GM18520 (cell line): Measurements from ENCODE around the gene MORN1.
"Not testable (repeated sequence)": the region's sequence is repeated elsewhere in the genome, so short reads cannot be mapped to it uniquely, and the experiment has no call there.

Experiments used
- ATAC-seq: cut with Tn5 transposase; IDR thresholded peaks from one replicate; pipeline ENCODE4 v1.9.1; 2021; ENCODE audit not compliant: unreplicated experiment

The MORN1 gene

GRCh38 chr1:2341706-2342383 is 49.5 kb downstream of the MORN1 start:
- no peak for ATAC-seq

- ATAC-seq = no peak
Observed at GRCh38 chr1:2340918-2341254, 50.5 kb downstream of the MORN1 start.

GRCh38 chr1:2340086-2340917 is 51.1 kb downstream of the MORN1 start:
- ATAC-seq = no peak

- no peak for ATAC-seq
Observed at GRCh38 chr1:2339206-2340085, 51.9 kb downstream of the MORN1 start.

- no peak for ATAC-seq
Observed at GRCh38 chr1:2337501-2337900, 53.9 kb downstream of the MORN1 start.

GRCh38 chr1:2337081-2337480 is 54.3 kb downstream of the MORN1 start:
- no peak for ATAC-seq

- no peak for ATAC-seq
Observed at GRCh38 chr1:2336499-2336898, 54.9 kb downstream of the MORN1 start.

GRCh38 chr1:2335721-2336455 is 55.5 kb downstream of the MORN1 start:
- ATAC-seq = no peak

GRCh38 chr1:2334883-2335534 is 56.3 kb downstream of the MORN1 start:
- no peak for ATAC-seq

GRCh38 chr1:2334366-2334765 is 57.0 kb downstream of the MORN1 start:
- no peak for ATAC-seq

- ATAC-seq = not testable (repeated sequence)
Observed at GRCh38 chr1:2331580-2331979, 59.8 kb downstream of the MORN1 start.

GRCh38 chr1:2331200-2331544 is 60.2 kb downstream of the MORN1 start:
- no peak for ATAC-seq

- ATAC-seq = no peak
Observed at GRCh38 chr1:2330519-2331199, 60.7 kb downstream of the MORN1 start.

- no peak for ATAC-seq
Observed at GRCh38 chr1:2330035-2330434, 61.3 kb downstream of the MORN1 start.

GRCh38 chr1:2328676-2329455 is 62.5 kb downstream of the MORN1 start:
- no peak for ATAC-seq

- ATAC-seq = no peak
Observed at GRCh38 chr1:2327841-2328240, 63.5 kb downstream of the MORN1 start.

GRCh38 chr1:2327162-2327561 is 64.2 kb downstream of the MORN1 start:
- not testable (repeated sequence) for ATAC-seq

- ATAC-seq = no peak
Observed at GRCh38 chr1:2326524-2326923, 64.8 kb downstream of the MORN1 start.
